Testis (tissue), 2 donors: ENCODE measurements around the gene NRBF2.
"Not testable (repeated sequence)": the region's sequence is repeated elsewhere in the genome, so short reads cannot be mapped to it uniquely, and the experiment has no call there.

Experiments used
- POLR2A ChIP-seq: fragments of 450-650 bp; IDR thresholded peaks from one replicate; pipeline ENCODE4 v1.6.1; 2017; ENCODE audit warnings: antibody characterized with exemption, mild to moderate bottlenecking, moderate library complexity
- TF ChIP-seq, protein P1 (sequence below), 3 experiments: fragments of 450-650 bp in 2 of 3; fragments of 200-600 bp in 1 of 3; sonication (generic) in 1 of 3; IDR thresholded peaks; one replicate each; pipeline ENCODE4 v1.5.1; 2016 to 2019; ENCODE audit warnings: antibody characterized with exemption in 3 of 3, mild to moderate bottlenecking in 2 of 3, moderate library complexity in 1 of 3

GRCh38 chr10:63101091-63101490 is 32.0 kb upstream of the NRBF2 start:
- TF ChIP-seq POLR2A = not testable (repeated sequence)
- TF ChIP-seq, protein P1, sequence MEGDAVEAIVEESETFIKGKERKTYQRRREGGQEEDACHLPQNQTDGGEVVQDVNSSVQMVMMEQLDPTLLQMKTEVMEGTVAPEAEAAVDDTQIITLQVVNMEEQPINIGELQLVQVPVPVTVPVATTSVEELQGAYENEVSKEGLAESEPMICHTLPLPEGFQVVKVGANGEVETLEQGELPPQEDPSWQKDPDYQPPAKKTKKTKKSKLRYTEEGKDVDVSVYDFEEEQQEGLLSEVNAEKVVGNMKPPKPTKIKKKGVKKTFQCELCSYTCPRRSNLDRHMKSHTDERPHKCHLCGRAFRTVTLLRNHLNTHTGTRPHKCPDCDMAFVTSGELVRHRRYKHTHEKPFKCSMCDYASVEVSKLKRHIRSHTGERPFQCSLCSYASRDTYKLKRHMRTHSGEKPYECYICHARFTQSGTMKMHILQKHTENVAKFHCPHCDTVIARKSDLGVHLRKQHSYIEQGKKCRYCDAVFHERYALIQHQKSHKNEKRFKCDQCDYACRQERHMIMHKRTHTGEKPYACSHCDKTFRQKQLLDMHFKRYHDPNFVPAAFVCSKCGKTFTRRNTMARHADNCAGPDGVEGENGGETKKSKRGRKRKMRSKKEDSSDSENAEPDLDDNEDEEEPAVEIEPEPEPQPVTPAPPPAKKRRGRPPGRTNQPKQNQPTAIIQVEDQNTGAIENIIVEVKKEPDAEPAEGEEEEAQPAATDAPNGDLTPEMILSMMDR (IDR thresholded peaks at IDR 0.05) = not testable (repeated sequence)
